Pancreas (tissue), 10 donors: ENCODE measurements around the gene SLC39A8. TPM values are rescaled to one million over a fixed set of nuclear protein-coding genes. Genes with fewer than 3 reads are reported as not detected.

Experiments
- ATAC-seq, 4 donors: fragments of 200-7000 bp; cut with Tn5 transposase; one replicate each; pipeline versions ENCODE4 v1.8.0 to v1.9.1; 2020; ENCODE audit warnings: mild to moderate bottlenecking in 4 of 4, moderate library complexity in 4 of 4
- DNase-seq, 6 donors: peaks; one replicate each; pipeline ENCODE4 v3.0.0-alpha.2; 2020
- FAIRE-seq: peaks from 2 replicates; lab custom pipeline; 2012; peaks lifted over from hg19 to GRCh38; lab: Jason Lieb, UNC
- H3K27ac ChIP-seq, 4 donors: fragments of 200-600 bp; sonication (generic); 1 replicate in 3 of 4; 2 replicates in 1 of 4; pipeline versions ENCODE4 v1.5.0 to v1.8.0; 2020
- H3K27me3 ChIP-seq, 4 donors: fragments of 200-600 bp; one replicate each; pipeline ENCODE4 v1.8.0; 2021
- H3K36me3 ChIP-seq, 3 donors: fragments of 200-600 bp; sonication (generic) in 1 of 3; one replicate each; pipeline versions ENCODE4 v1.5.0 to v1.8.0; 2020 to 2021
- H3K4me1 ChIP-seq, 3 donors: fragments of 200-600 bp; one replicate each; pipeline ENCODE4 v1.8.0; 2021
- H3K4me3 ChIP-seq, 4 donors: fragments of 200-600 bp; sonication (generic) in 2 of 4; one replicate each; pipeline versions ENCODE4 v1.5.0 to v1.8.0; 2020 to 2021
- H3K9me3 ChIP-seq, 4 donors: fragments of 200-600 bp; one replicate each; pipeline ENCODE4 v1.8.0; 2021
- WGBS, 2 donors: extraction: QIAGEN DNeasy Blood & Tissue Kit; methylation state at CpG; one replicate each; pipeline ENCODE4 v1.1.7; 2013; 5-methylcytosine and 5-hydroxymethylcytosine counted together
- intact Hi-C, 3 donors: fragments of 100-400 bp; cut with DNase I; formaldehyde crosslinking; loops; one replicate each; pipeline versions ENCODE4 v1.11.1 to v1.14.2; 2022
- polyA plus RNA-seq, 2 donors: library from polyadenylated mRNA; stranded (reverse); fragments of 200-250 nt; gene quantifications; one replicate each; pipeline ENCODE4 v1.2.3, GENCODE V29; 2013
- total RNA-seq, 6 donors: library from RNA; stranded (reverse); fragmentation: NEBNext Ultra II Directional in 4 of 6; extraction: Animal tissue kit (Norgen Biotek cat#: 25700) in 4 of 6; gene quantifications; one replicate each; pipeline versions ENCODE4 v1.2.1 to v1.2.4, GENCODE V29; 2021 to 2023
- TF ChIP-seq, protein P1 (sequence below), 4 donors: fragments of 200-600 bp; sonication (generic) in 3 of 4; IDR thresholded peaks; one replicate each; pipeline versions ENCODE4 v1.5.0 to v1.8.0; 2021; ENCODE audit warnings: antibody characterized with exemption in 4 of 4
- donor health status: healthy with polysubstance abuse.
- donor health status: DM: no; HTN: no; CAD: no; lungs with moderate emphysema.
- donor health status: DM: no; HTN: no; CAD: no.
- donor health status: control.
- donor health status: control.
- donor health status: Bipolar disorder and iron deficiency.
- donor health status: DM: yes; HTN: yes; CAD: no.
- donor health status: DM: no; HTN: no; CAD: no.
- donor health status: DM: no; HTN: no; CAD: no.
- donor health status: DM: yes; HTN: yes; CAD: no.

Gene SLC39A8
- total and polyA plus RNA-seq, 8 donors: 9.9 to 46.8 (median 37.8) TPM

DNA sequence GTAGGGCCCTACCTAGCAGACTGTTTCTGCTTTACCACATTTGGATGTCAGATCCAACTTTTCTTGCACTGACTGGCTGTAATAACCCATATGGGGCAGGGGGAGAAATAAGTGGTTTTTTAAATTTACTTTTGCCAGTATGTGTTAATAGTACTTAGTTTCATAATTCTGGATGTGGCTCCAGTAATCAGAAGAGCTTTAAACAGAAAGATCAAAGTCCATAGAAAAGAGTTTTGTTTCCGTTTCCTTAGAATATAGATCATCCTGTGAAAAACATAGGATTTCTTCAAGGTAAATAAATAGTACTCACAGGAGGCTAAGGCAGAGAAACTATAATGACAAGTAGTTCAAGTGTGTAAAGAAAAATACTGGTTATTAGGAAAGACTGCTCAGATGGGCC, 85.6 kb downstream of the SLC39A8 start:
- H3K27ac ChIP-seq: no peak overlapping the region
- no peak overlapping the region for H3K4me3 ChIP-seq
- no peaks in the 10 kb centered on the region for H3K36me3 ChIP-seq
- no peak for DNase-seq
- ATAC-seq: no peak
- intact Hi-C loops: no loop called here
- TF ChIP-seq, protein P1, sequence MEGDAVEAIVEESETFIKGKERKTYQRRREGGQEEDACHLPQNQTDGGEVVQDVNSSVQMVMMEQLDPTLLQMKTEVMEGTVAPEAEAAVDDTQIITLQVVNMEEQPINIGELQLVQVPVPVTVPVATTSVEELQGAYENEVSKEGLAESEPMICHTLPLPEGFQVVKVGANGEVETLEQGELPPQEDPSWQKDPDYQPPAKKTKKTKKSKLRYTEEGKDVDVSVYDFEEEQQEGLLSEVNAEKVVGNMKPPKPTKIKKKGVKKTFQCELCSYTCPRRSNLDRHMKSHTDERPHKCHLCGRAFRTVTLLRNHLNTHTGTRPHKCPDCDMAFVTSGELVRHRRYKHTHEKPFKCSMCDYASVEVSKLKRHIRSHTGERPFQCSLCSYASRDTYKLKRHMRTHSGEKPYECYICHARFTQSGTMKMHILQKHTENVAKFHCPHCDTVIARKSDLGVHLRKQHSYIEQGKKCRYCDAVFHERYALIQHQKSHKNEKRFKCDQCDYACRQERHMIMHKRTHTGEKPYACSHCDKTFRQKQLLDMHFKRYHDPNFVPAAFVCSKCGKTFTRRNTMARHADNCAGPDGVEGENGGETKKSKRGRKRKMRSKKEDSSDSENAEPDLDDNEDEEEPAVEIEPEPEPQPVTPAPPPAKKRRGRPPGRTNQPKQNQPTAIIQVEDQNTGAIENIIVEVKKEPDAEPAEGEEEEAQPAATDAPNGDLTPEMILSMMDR (IDR thresholded peaks at IDR 0.05): no peak
- FAIRE-seq: no peak
- H3K4me1 ChIP-seq: no peaks in the 10 kb centered on the region
- no peaks in the 10 kb centered on the region for H3K27me3 ChIP-seq
- 58 to 63% methylated on average over 1 of the region's 1 CpG for WGBS, 2 donors
- H3K9me3 ChIP-seq: no peaks in the 10 kb centered on the region

GRCh38 chr4:102259081-102259480, 86.2 kb downstream of the SLC39A8 start:
- WGBS, 2 donors: 61 to 63% methylated on average over 3 of the region's 3 CpGs
- TF ChIP-seq, protein P1 (IDR thresholded peaks at IDR 0.05): no peak
- ATAC-seq (no peak), FAIRE-seq (no peak), DNase-seq (no peak)
- Histone ChIP-seq H3K27me3 (no peaks in the 10 kb centered on the region), H3K36me3 (no peaks in the 10 kb centered on the region), H3K4me3 (no peak overlapping the region), H3K27ac (no peak overlapping the region), H3K9me3 (no peaks in the 10 kb centered on the region), H3K4me1 (no peaks in the 10 kb centered on the region)
- intact Hi-C loops: no loop called here

DNA sequence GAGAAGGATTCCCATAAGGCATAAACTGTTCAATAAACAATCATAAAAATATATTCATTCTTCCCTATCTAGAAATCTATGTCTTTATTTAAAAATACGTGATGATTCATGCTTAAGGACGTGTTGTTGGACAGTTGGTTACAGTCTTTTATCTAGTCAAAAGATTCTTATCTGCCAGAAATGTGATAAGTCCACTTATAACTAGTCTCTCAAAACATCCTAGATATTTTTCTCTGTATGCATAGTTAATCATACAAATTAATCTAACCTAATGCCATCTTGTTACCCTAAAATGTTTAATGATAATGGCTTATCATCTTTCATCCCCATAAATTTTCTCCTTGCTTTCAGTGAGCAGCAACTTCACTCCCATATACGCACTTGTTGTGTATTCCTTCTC, 89.0 kb downstream of the SLC39A8 start:
- DNase-seq: no peak
- Histone ChIP-seq H3K9me3 (no peaks in the 10 kb centered on the region), H3K36me3 (no peaks in the 10 kb centered on the region), H3K27me3 (no peaks in the 10 kb centered on the region), H3K4me1 (no peaks in the 10 kb centered on the region), H3K27ac (no peak overlapping the region), H3K4me3 (no peak overlapping the region)
- intact Hi-C loops: no loop called here
- FAIRE-seq: no peak
- TF ChIP-seq, protein P1 (IDR thresholded peaks at IDR 0.05): no peak
- no peak for ATAC-seq
- WGBS, 2 donors: 40 to 49% methylated on average over 3 of the region's 3 CpGs

DNA sequence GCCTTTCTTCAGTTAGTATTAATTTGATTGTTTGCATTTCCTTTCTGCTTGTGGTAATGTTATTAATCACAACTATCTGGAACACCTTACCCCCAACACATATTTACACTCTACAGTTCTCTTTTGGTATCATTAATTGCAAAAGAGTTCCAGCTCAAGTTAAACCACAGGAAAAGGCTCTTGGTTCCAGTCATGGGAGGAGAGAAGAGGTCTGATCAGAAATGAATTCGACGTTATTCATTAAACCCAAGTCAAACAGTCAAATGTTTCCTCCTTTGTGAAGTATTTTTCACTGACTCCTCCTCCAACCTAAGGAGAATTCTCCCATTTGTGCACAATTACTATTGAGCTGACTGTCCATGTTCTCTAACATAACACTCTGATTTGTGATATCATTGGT, 91.4 kb downstream of the SLC39A8 start:
- 16 to 28% methylated on average over 2 of the region's 2 CpGs for WGBS, 2 donors
- Histone ChIP-seq H3K4me1 (no peaks in the 10 kb centered on the region), H3K27ac (no peak overlapping the region), H3K4me3 (no peak overlapping the region), H3K9me3 (no peaks in the 10 kb centered on the region), H3K27me3 (no peaks in the 10 kb centered on the region), H3K36me3 (no peaks in the 10 kb centered on the region)
- DNase-seq (no peak), ATAC-seq (peak in 3 of 4 donors; percentile 37 to 60 (median 56)), FAIRE-seq (no peak)
- intact Hi-C loops: no loop called here
- TF ChIP-seq, protein P1 (IDR thresholded peaks at IDR 0.05): no peak

- intact Hi-C loops: no loop called here
- Histone ChIP-seq H3K27me3 (no peaks in the 10 kb centered on the region), H3K4me1 (no peaks in the 10 kb centered on the region), H3K27ac (no peak overlapping the region), H3K9me3 (no peaks in the 10 kb centered on the region), H3K36me3 (no peaks in the 10 kb centered on the region), H3K4me3 (no peak overlapping the region)
- FAIRE-seq (no peak), DNase-seq (no peak), ATAC-seq (no peak)
- 86 to 88% methylated on average over 2 of the region's 2 CpGs for WGBS, 2 donors
- TF ChIP-seq, protein P1 (IDR thresholded peaks at IDR 0.05): no peak
These were observed 93.1 kb downstream of the SLC39A8 start for GRCh38 chr4:102252171-102252570.
